ENCODE results near the gene MAP3K10. TPM values are rescaled to one million over a fixed set of nuclear protein-coding genes. Genes with fewer than 3 reads are reported as not detected.

MAP3K10 gene
- total RNA-seq, 1 donor from 2014 or later = 19.6 TPM

- no peak for ATAC-seq
- no peak for DNase-seq
- intact Hi-C loops (cut with micrococcal nuclease) = no loop called here
Measured at GRCh38 chr19:40263440-40264313, 72.5 kb downstream of the MAP3K10 start.

DNA sequence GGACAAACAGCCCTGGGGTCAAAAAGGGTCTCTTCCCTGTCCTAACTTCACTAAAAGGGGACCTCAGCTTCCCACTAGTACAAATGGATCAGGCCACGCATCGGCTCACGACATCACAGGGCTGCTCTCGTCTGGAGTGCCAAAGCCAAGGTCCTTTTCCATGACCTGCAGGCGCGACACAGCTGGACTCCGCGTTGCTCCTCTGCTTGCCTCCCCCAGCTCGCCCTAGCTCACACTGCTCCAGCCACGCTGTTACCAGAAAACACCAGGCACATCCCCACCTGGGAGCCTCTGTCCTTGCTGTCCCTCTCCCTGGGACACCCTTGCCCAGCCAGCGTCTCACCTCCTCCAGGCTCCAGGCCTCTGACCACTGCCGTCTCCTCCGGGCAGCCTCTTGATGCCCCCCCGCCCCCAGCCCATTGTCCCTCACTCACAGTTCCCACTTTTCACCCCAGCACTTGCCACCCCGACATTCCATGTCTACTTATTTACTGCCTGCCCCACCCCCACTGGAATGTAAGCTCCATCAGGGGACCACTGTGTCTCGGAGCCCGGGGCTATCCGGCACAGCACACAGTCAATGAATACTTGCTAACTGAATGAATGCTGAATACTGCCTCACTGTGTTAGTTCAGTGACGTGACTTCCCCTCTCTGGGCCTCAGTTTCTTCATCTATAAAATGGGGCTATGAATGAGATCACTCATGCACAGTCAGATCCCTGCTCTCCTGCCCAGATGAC is 73.3 kb downstream of the MAP3K10 start:
- DNase-seq (no peak), ATAC-seq (no peak)
- intact Hi-C loops (cut with micrococcal nuclease) = no loop called here

Other genes with a start within 250 kb of the MAP3K10 start
- gene PSMC4, start 220.3 kb upstream of the MAP3K10 start, total RNA-seq = 69.3 TPM
- gene ZNF546, start 194.4 kb upstream of the MAP3K10 start, total RNA-seq = 6.9 TPM
- 29.4 TPM for gene ZNF780B, start 135.2 kb upstream of the MAP3K10 start, total RNA-seq
- gene ZNF780A, start 100.5 kb upstream of the MAP3K10 start, total RNA-seq = 9.6 TPM
- not detected for gene TTC9B, start 27.0 kb downstream of the MAP3K10 start, total RNA-seq
- not detected for gene CCNP, start 35.3 kb downstream of the MAP3K10 start, total RNA-seq
- 135 TPM for gene AKT2, start 93.9 kb downstream of the MAP3K10 start, total RNA-seq
- gene C19orf47, start 157.0 kb downstream of the MAP3K10 start, total RNA-seq = 215 TPM
- 161 TPM for gene PLD3, start 157.3 kb downstream of the MAP3K10 start, total RNA-seq
- not detected for gene HIPK4, start 198.8 kb downstream of the MAP3K10 start, total RNA-seq
- gene PRX, start 222.0 kb downstream of the MAP3K10 start, total RNA-seq = 4.1 TPM
- gene SERTAD1, start 234.6 kb downstream of the MAP3K10 start, total RNA-seq = 8.9 TPM

All from left ventricle myocardium superior (tissue), 1 donor.